ENCODE measurements around the gene CYYR1. TPM values are rescaled to one million over a fixed set of nuclear protein-coding genes. Genes with fewer than 3 reads are reported as not detected.

CYYR1 gene
- polyA plus RNA-seq, 2 of the 4 experiments (the other 2 are of a cell fraction), result not detected

DNA sequence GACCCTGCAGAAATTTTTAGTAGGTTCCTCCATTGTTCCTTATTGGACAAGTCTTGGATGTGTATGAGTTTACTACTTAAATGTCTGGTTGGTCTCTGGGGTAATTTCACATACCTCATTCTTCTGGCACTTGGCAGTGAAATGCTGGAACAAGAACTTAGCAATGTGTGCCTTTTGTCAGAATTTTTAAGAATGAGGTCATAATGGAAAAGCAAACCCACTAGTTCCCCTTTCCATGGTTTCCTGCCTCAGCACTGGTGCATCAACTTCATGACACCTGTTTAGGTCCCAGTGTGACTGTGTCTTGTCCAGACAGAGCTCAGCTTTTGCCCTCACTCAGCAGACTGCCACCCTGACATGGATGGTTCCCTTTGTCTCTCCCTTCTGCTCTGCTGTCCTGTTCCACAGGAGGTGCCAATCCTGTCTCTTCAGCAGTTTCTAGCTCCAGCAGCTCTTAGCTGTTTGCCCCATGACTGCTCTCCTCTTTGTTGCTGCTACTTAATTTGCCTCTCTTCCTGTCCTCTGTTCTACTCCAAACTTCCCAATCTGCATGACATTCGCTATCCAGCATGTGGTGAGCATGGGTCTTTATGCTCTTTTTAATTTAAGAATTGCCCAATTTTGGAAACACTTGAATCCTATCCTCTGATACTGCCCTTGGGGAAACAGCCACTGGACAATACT, 135.6 kb downstream of the CYYR1 start:
- Histone ChIP-seq H3K27ac (no peak overlapping the region), H3K4me3 (no peak overlapping the region), H3K4me1 (no peaks in the 10 kb centered on the region), H3K4me2 (no peak overlapping the region), H3K9me3 (no peaks in the 10 kb centered on the region)
- CTCF ChIA-PET, result interaction anchor here (0.8 kb wide), 1 partner anchor 78 kb away, joined by 4 read pairs; no protein-coding TSS in a partner anchor
- no peak for ATAC-seq
- POLR2A ChIA-PET, result no interaction called here
- TF ChIP-seq CHD4 (IDR thresholded peaks at IDR 0.05; ENCODE audit: borderline replicate concordance), result no peak
- TF ChIP-seq, protein P1, sequence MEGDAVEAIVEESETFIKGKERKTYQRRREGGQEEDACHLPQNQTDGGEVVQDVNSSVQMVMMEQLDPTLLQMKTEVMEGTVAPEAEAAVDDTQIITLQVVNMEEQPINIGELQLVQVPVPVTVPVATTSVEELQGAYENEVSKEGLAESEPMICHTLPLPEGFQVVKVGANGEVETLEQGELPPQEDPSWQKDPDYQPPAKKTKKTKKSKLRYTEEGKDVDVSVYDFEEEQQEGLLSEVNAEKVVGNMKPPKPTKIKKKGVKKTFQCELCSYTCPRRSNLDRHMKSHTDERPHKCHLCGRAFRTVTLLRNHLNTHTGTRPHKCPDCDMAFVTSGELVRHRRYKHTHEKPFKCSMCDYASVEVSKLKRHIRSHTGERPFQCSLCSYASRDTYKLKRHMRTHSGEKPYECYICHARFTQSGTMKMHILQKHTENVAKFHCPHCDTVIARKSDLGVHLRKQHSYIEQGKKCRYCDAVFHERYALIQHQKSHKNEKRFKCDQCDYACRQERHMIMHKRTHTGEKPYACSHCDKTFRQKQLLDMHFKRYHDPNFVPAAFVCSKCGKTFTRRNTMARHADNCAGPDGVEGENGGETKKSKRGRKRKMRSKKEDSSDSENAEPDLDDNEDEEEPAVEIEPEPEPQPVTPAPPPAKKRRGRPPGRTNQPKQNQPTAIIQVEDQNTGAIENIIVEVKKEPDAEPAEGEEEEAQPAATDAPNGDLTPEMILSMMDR (IDR thresholded peaks at IDR 0.05), result no peak
- no peak for TF ChIP-seq KDM5A (IDR thresholded peaks at IDR 0.05)
- TF ChIP-seq CHD2 (IDR thresholded peaks at IDR 0.05; ENCODE audit: low read length, partially characterized antibody), result no peak
- TF ChIP-seq NFE2L2 (conservative IDR thresholded peaks at IDR 0.05; ENCODE audit: low read length), result no peak
- TF ChIP-seq HOXB5 (CRISPR knock-in tag; IDR thresholded peaks at IDR 0.05), result no peak
- TF ChIP-seq, protein P2, sequence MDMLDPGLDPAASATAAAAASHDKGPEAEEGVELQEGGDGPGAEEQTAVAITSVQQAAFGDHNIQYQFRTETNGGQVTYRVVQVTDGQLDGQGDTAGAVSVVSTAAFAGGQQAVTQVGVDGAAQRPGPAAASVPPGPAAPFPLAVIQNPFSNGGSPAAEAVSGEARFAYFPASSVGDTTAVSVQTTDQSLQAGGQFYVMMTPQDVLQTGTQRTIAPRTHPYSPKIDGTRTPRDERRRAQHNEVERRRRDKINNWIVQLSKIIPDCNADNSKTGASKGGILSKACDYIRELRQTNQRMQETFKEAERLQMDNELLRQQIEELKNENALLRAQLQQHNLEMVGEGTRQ (IDR thresholded peaks at IDR 0.05), result no peak
- TF ChIP-seq SMC3 (IDR thresholded peaks at IDR 0.05), result no peak
- TF ChIP-seq, protein P3, sequence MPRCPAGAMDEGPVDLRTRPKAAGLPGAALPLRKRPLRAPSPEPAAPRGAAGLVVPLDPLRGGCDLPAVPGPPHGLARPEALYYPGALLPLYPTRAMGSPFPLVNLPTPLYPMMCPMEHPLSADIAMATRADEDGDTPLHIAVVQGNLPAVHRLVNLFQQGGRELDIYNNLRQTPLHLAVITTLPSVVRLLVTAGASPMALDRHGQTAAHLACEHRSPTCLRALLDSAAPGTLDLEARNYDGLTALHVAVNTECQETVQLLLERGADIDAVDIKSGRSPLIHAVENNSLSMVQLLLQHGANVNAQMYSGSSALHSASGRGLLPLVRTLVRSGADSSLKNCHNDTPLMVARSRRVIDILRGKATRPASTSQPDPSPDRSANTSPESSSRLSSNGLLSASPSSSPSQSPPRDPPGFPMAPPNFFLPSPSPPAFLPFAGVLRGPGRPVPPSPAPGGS (IDR thresholded peaks at IDR 0.05), result no peak
- TF ChIP-seq, protein P4, sequence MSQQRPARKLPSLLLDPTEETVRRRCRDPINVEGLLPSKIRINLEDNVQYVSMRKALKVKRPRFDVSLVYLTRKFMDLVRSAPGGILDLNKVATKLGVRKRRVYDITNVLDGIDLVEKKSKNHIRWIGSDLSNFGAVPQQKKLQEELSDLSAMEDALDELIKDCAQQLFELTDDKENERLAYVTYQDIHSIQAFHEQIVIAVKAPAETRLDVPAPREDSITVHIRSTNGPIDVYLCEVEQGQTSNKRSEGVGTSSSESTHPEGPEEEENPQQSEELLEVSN (IDR thresholded peaks at IDR 0.05; ENCODE audit: borderline replicate concordance, low read depth), result no peak
- no peak for TF ChIP-seq CBX8 (IDR thresholded peaks at IDR 0.05)
- TF ChIP-seq POLR2A (IDR thresholded peaks at IDR 0.05; ENCODE audit: low read length), result no peak
- no peak for TF ChIP-seq ZSCAN20 (CRISPR knock-in tag; IDR thresholded peaks at IDR 0.05)
- DNase-seq (ENCODE audit: low read depth in 1 of 2, low spot score in 1 of 2), result no peak
- WGBS (ENCODE audit: missing lambda C conversion rate), result 28% methylated on average over 1 of the region's 1 CpG
- FAIRE-seq, result no peak

DNA sequence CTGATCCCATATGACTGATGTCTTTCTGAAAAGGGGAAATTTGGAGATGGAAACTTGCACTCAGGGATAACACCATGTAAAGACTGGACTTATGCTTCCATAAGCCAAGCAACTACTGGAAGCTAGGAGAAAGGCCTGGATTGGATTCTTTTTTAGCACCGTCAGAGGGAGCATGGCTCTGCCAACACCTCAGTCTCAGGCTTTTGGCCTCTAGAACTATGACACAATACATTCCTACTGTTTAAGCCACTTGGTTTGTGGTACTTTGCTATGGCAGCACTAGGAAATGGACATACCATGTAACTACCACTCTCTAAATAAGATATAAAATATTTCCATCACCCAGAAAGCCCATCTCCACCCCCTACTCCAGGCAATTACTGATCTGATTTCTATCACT, 139.7 kb downstream of the CYYR1 start:
- H3K4me2 ChIP-seq, result no peak overlapping the region
- ATAC-seq (no peak), FAIRE-seq (no peak), DNase-seq (ENCODE audit: low read depth in 1 of 2, low spot score in 1 of 2) (no peak)
- no peaks in the 10 kb centered on the region for H3K9me3 ChIP-seq
- TF ChIP-seq PHF8 (IDR thresholded peaks at IDR 0.05; ENCODE audit: borderline replicate concordance, low read depth) (no peak), POLR2AphosphoS2 (conservative IDR thresholded peaks at IDR 0.05; ENCODE audit: low read length) (no peak), ZNF302 (CRISPR knock-in tag; IDR thresholded peaks at IDR 0.05) (no peak), KDM1A (IDR thresholded peaks at IDR 0.05; ENCODE audit: low read depth) (no peak), GATA3 (IDR thresholded peaks at IDR 0.05; ENCODE audit: borderline replicate concordance) (no peak), KDM5A (IDR thresholded peaks at IDR 0.05) (no peak), MYC (IDR thresholded peaks at IDR 0.05; ENCODE audit: borderline replicate concordance, low read length) (no peak), ZFP36 (IDR thresholded peaks at IDR 0.05; ENCODE audit: borderline replicate concordance, partially characterized antibody) (no peak), TFCP2L1 (CRISPR knock-in tag; IDR thresholded peaks at IDR 0.05) (no peak), NR3C1 (IDR thresholded peaks at IDR 0.05) (no peak)
- TF ChIP-seq, protein P2 (IDR thresholded peaks at IDR 0.05), result no peak
- TF ChIP-seq, protein P5, sequence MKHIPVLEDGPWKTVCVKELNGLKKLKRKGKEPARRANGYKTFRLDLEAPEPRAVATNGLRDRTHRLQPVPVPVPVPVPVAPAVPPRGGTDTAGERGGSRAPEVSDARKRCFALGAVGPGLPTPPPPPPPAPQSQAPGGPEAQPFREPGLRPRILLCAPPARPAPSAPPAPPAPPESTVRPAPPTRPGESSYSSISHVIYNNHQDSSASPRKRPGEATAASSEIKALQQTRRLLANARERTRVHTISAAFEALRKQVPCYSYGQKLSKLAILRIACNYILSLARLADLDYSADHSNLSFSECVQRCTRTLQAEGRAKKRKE (CRISPR knock-in tag; IDR thresholded peaks at IDR 0.05; ENCODE audit: low read depth), result no peak
- ChIA-PET POLR2A (no interaction called here), CTCF (no interaction called here)
- no peaks in the 10 kb centered on the region for H3K4me1 ChIP-seq
- WGBS (ENCODE audit: missing lambda C conversion rate), result 80% methylated on average over 1 of the region's 1 CpG
- H3K4me3 ChIP-seq, result no peak overlapping the region
- H3K27ac ChIP-seq, result no peak overlapping the region

All from A549 (cell line).